UCSD-AML1 (cell line): Measurements from ENCODE around the gene LTO1.

ENCODE experiments used
- DNase-seq: peaks from one replicate; lab custom pipeline; 2025; ENCODE audit not compliant: unreplicated experiment; lab: John Stamatoyannopoulos, UW

LTO1 gene

GRCh38 chr11:69658626-69659450, 16.3 kb downstream of the LTO1 start:
- DNase-seq: no peak

- DNase-seq: no peak
Measured at GRCh38 chr11:69657911-69658625, 17.1 kb downstream of the LTO1 start.

GRCh38 chr11:69657456-69657910, 17.7 kb downstream of the LTO1 start:
- no peak for DNase-seq

GRCh38 chr11:69656536-69657455, 18.4 kb downstream of the LTO1 start:
- no peak for DNase-seq

GRCh38 chr11:69655479-69656428, 19.4 kb downstream of the LTO1 start:
- DNase-seq: no peak

GRCh38 chr11:69654660-69655478, 20.3 kb downstream of the LTO1 start:
- DNase-seq: no peak

GRCh38 chr11:69654001-69654659, 21.0 kb downstream of the LTO1 start:
- DNase-seq: no peak

GRCh38 chr11:69653406-69653960, 21.7 kb downstream of the LTO1 start:
- DNase-seq: no peak

- no peak for DNase-seq
Measured at GRCh38 chr11:69652999-69653398, 22.2 kb downstream of the LTO1 start.

- DNase-seq: no peak
Measured at GRCh38 chr11:69651834-69652620, 23.1 kb downstream of the LTO1 start.

- DNase-seq: no peak
Measured at GRCh38 chr11:69650832-69651344, 24.3 kb downstream of the LTO1 start.

GRCh38 chr11:69650081-69650831, 24.9 kb downstream of the LTO1 start:
- DNase-seq: no peak

- no peak for DNase-seq
Measured at GRCh38 chr11:69649576-69649900, 25.6 kb downstream of the LTO1 start.

- no peak for DNase-seq
Measured at GRCh38 chr11:69648679-69649575, 26.2 kb downstream of the LTO1 start.

- DNase-seq: no peak
Measured at GRCh38 chr11:69647761-69648497, 27.2 kb downstream of the LTO1 start.
